Amygdala (tissue), 56 donors: ENCODE measurements around the gene BBS9.

Experiments used
- DNase-seq, 56 donors: peaks; one replicate each; lab custom pipeline; 2025; lab: John Stamatoyannopoulos, UW

BBS9 gene

GRCh38 chr7:33350577-33350976 lies 221.2 kb downstream of the BBS9 start:
- DNase-seq: no peak

GRCh38 chr7:33351709-33352108 lies 222.3 kb downstream of the BBS9 start:
- DNase-seq: no peak

- no peak for DNase-seq
These were observed 224.8 kb downstream of the BBS9 start for GRCh38 chr7:33354201-33354600.

- DNase-seq: no peak
These were observed 226.0 kb downstream of the BBS9 start for GRCh38 chr7:33355386-33355785.

GRCh38 chr7:33356336-33356735 lies 227.0 kb downstream of the BBS9 start:
- DNase-seq: no peak

- DNase-seq: no peak
These were observed 228.5 kb downstream of the BBS9 start for GRCh38 chr7:33357846-33358245.

- no peak for DNase-seq
These were observed 240.5 kb downstream of the BBS9 start for GRCh38 chr7:33369888-33370287.

GRCh38 chr7:33373195-33373594 lies 243.8 kb downstream of the BBS9 start:
- DNase-seq: no peak

- peak in 5 of 56 donors; percentile 2 to 7 (median 3) for DNase-seq
These were observed 250.6 kb downstream of the BBS9 start for GRCh38 chr7:33379891-33380525.

- DNase-seq: no peak
These were observed 259.0 kb downstream of the BBS9 start for GRCh38 chr7:33388332-33388731.

GRCh38 chr7:33392148-33392547 lies 262.8 kb downstream of the BBS9 start:
- no peak for DNase-seq

GRCh38 chr7:33393770-33394169 lies 264.4 kb downstream of the BBS9 start:
- DNase-seq: no peak

- DNase-seq: no peak
These were observed 266.0 kb downstream of the BBS9 start for GRCh38 chr7:33395340-33395739.

GRCh38 chr7:33399528-33400213 lies 270.3 kb downstream of the BBS9 start:
- no peak for DNase-seq

GRCh38 chr7:33400214-33400538 lies 270.8 kb downstream of the BBS9 start:
- no peak for DNase-seq

GRCh38 chr7:33410266-33410665 lies 280.9 kb downstream of the BBS9 start:
- no peak for DNase-seq

- DNase-seq: no peak
These were observed 281.7 kb downstream of the BBS9 start for GRCh38 chr7:33411020-33411419.

- DNase-seq: no peak
These were observed 283.0 kb downstream of the BBS9 start for GRCh38 chr7:33412331-33412730.

GRCh38 chr7:33418251-33418701 lies 288.9 kb downstream of the BBS9 start:
- DNase-seq: no peak

- no peak for DNase-seq
These were observed 291.1 kb downstream of the BBS9 start for GRCh38 chr7:33420311-33420940.

- DNase-seq: no peak
These were observed 292.1 kb downstream of the BBS9 start for GRCh38 chr7:33421429-33421828.

- DNase-seq: no peak
These were observed 292.8 kb downstream of the BBS9 start for GRCh38 chr7:33422141-33422540.
